Activated CD4-positive, CD25-positive, alpha-beta regulatory T cell treated with anti-CD3 and anti-CD28 coated beads, Interleukin-2, amount 50 U/mL, for 16 hours (primary cell): ENCODE data around the gene GLRA3.
"Not testable (repeated sequence)": the region's sequence is repeated elsewhere in the genome, so short reads cannot be mapped to it uniquely, and the experiment has no call there.

Source experiments
- DNase-seq: peaks from one replicate; pipeline ENCODE4 v3.0.0-alpha.2; 2020; ENCODE audit warnings: low read depth, low spot score

The GLRA3 gene

GRCh38 chr4:174828845-174829701, at the start of gene GLRA3:
Gene GLRA3, minus strand, starts transcription at chr4:174829247. Its CDS starts 436 bp downstream, at chr4:174828811.
- no peak for DNase-seq

- DNase-seq, result no peak
These were observed 45.9 kb upstream of the GLRA3 start for GRCh38 chr4:174874898-174875297.

GRCh38 chr4:174873931-174874330, 44.9 kb upstream of the GLRA3 start:
- no peak for DNase-seq

- not testable (repeated sequence) for DNase-seq
These were observed 44.1 kb upstream of the GLRA3 start for GRCh38 chr4:174873146-174873545.

- no peak for DNase-seq
These were observed 42.4 kb upstream of the GLRA3 start for GRCh38 chr4:174871407-174871806.

GRCh38 chr4:174870311-174870710, 41.3 kb upstream of the GLRA3 start:
- no peak for DNase-seq

- no peak for DNase-seq
These were observed 40.3 kb upstream of the GLRA3 start for GRCh38 chr4:174869339-174869738.

- DNase-seq, result no peak
These were observed 38.9 kb upstream of the GLRA3 start for GRCh38 chr4:174867903-174868302.

GRCh38 chr4:174865418-174865985, 36.5 kb upstream of the GLRA3 start:
- no peak for DNase-seq

- no peak for DNase-seq
These were observed 35.0 kb upstream of the GLRA3 start for GRCh38 chr4:174864031-174864430.

- no peak for DNase-seq
These were observed 31.5 kb upstream of the GLRA3 start for GRCh38 chr4:174860588-174860987.

- no peak for DNase-seq
These were observed 30.9 kb upstream of the GLRA3 start for GRCh38 chr4:174859904-174860303.

- no peak for DNase-seq
These were observed 28.1 kb upstream of the GLRA3 start for GRCh38 chr4:174856926-174857800.

- no peak for DNase-seq
These were observed 26.0 kb upstream of the GLRA3 start for GRCh38 chr4:174855050-174855449.

GRCh38 chr4:174853629-174854028, 24.6 kb upstream of the GLRA3 start:
- no peak for DNase-seq

GRCh38 chr4:174848596-174848995, 19.5 kb upstream of the GLRA3 start:
- DNase-seq, result no peak

GRCh38 chr4:174847801-174848427, 18.9 kb upstream of the GLRA3 start:
- no peak for DNase-seq

GRCh38 chr4:174835536-174835935, 6.5 kb upstream of the GLRA3 start:
- no peak for DNase-seq

GRCh38 chr4:174834477-174834876, 5.4 kb upstream of the GLRA3 start:
- no peak for DNase-seq

- DNase-seq, result no peak
These were observed 2.4 kb downstream of the GLRA3 start for GRCh38 chr4:174826660-174827059.

GRCh38 chr4:174815282-174815681, 13.8 kb downstream of the GLRA3 start:
- DNase-seq, result no peak

GRCh38 chr4:174813292-174813691, 15.8 kb downstream of the GLRA3 start:
- no peak for DNase-seq
